ENCODE data around the gene TMEM72. TPM values are rescaled to one million over a fixed set of nuclear protein-coding genes. Genes with fewer than 3 reads are reported as not detected.

The TMEM72 gene
- total RNA-seq, 1 experiment from 2014 or later, result not detected

DNA sequence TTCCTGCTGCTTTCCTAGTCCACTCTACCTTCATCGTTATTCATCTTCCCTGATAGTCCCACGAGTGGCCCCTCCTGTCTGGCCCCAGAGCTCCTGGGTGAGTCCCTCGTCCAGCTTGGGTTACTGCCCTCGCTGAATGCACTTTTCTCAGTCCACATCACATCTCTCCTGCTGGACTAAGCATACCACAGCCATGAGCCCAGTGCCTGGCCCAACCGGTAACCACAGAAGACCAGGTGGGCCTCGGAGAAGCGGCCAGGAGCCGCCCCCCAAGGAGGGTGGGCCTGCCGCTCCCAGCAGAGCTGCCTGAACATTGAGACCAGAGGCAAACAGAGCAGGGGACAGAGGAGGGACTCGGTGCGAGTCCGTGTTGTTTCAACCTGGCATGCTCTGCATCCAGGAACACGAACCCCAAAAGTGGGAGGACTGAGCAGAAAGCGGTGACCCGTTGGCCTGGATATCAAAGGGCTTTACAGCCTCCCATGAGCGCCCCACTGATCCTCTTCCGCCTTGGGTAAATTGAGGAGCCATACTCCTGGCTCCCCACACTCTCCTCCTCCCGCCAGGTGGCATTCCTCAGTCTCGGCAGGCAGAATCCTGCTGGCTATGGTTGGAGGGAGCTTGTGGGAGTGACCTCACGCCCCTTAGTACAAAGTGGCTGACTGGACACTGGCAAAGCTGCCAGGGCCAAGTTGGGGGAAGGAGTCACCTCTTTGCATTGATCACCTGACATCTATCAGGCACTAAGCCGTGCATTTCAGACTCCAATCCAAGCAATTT lies 13.3 kb downstream of the TMEM72 start:
- Histone ChIP-seq H3K27me3 (ENCODE audit: insufficient read depth, low read length) (no peaks in the 10 kb centered on the region), H2AFZ (ENCODE audit: low read depth, low read length, poor library complexity, severe bottlenecking) (no peak overlapping the region), H3K36me3 (ENCODE audit: control insufficient read depth in 1 of 2, insufficient read depth in 2 of 2, low read length in 2 of 2) (no peaks in the 10 kb centered on the region), H3K9ac (ENCODE audit: low read length) (no peak overlapping the region), H3K79me2 (ENCODE audit: insufficient read depth, low read length) (no peaks in the 10 kb centered on the region), H3K27ac (ENCODE audit: low read depth, low read length) (no peak overlapping the region), H3K9me3 (ENCODE audit: control insufficient read depth in 1 of 2, insufficient read depth in 1 of 2, low read depth in 1 of 2, low read length in 2 of 2) (no peaks in the 10 kb centered on the region), H3K9me2 (ENCODE audit: insufficient read depth) (no peaks in the 10 kb centered on the region; the same call in 1 of the 2 replicates), H3K4me2 (ENCODE audit: low read length) (no peak overlapping the region), H3K4me3 (replicated peaks in 1 of 2; ENCODE audit: low read depth in 1 of 2, low read length in 2 of 2) (no peak overlapping the region), H4K20me1 (ENCODE audit: insufficient read depth) (no peaks in the 10 kb centered on the region), H3K4me1 (ENCODE audit: control insufficient read depth in 1 of 2, insufficient read depth in 2 of 2, low read length in 2 of 2) (no peaks in the 10 kb centered on the region)
- CTCF ChIA-PET, result no interaction called here
- DNase-seq (ENCODE audit: low read depth, low spot score), result no peak
- POLR2A ChIA-PET, result no interaction called here
- RAD21 ChIA-PET (ENCODE audit: low non-redundant PET in 1 of 2, low total read pairs in 2 of 2, uncharacterized antibody in 2 of 2, unreplicated experiment in 2 of 2), result no interaction called here
- intact Hi-C loops (cut with micrococcal nuclease), result no loop called here
- ATAC-seq, result no peak
- BruUV-seq (replicated peaks), result no TSS peak
- TF ChIP-seq CBX3 (IDR thresholded peaks at IDR 0.05; ENCODE audit: low read depth), result no peak
- TF ChIP-seq POLR2A (IDR thresholded peaks at IDR 0.05; ENCODE audit: borderline replicate concordance, extremely low read depth, insufficient read depth, insufficient read length), result no peak
- no peak for TF ChIP-seq SIN3A (IDR thresholded peaks at IDR 0.05; ENCODE audit: low read depth)
- TF ChIP-seq FOSL1 (IDR thresholded peaks at IDR 0.05; ENCODE audit: low read depth), result no peak

DNA sequence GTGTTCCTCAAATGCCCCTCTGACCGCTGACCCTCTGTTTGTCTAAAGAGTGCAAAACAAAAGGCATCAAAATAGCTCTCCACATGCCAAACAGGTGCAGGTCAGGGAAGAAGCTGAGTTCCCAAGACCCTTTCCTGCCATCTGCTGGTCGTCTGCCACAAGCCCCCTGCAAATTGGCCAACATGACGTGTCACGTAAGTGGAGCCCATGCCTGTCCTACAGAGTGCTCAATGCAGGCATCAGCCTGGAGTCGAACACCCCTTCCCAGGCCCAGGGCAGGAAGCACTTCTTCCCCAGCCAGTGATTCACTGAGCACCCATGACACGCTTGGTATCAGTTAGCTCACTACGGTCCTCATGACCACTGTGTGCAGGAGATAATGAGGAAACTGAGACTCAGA lies 14.1 kb downstream of the TMEM72 start:
- ChIA-PET POLR2A (no interaction called here), CTCF (no interaction called here), RAD21 (ENCODE audit: low non-redundant PET in 1 of 2, low total read pairs in 2 of 2, uncharacterized antibody in 2 of 2, unreplicated experiment in 2 of 2) (no interaction called here)
- no peak overlapping the region for H2AFZ ChIP-seq (ENCODE audit: low read depth, low read length, poor library complexity, severe bottlenecking)
- H3K4me1 ChIP-seq (ENCODE audit: control insufficient read depth in 1 of 2, insufficient read depth in 2 of 2, low read length in 2 of 2), result no peaks in the 10 kb centered on the region
- H4K20me1 ChIP-seq (ENCODE audit: insufficient read depth), result no peaks in the 10 kb centered on the region
- no peak overlapping the region for H3K4me3 ChIP-seq (replicated peaks in 1 of 2; ENCODE audit: low read depth in 1 of 2, low read length in 2 of 2)
- H3K36me3 ChIP-seq (ENCODE audit: control insufficient read depth in 1 of 2, insufficient read depth in 2 of 2, low read length in 2 of 2), result no peaks in the 10 kb centered on the region
- no peak overlapping the region for H3K27ac ChIP-seq (ENCODE audit: low read depth, low read length)
- H3K27me3 ChIP-seq (ENCODE audit: insufficient read depth, low read length), result no peaks in the 10 kb centered on the region
- H3K4me2 ChIP-seq (ENCODE audit: low read length), result no peak overlapping the region
- H3K79me2 ChIP-seq (ENCODE audit: insufficient read depth, low read length), result no peaks in the 10 kb centered on the region
- BruUV-seq (replicated peaks), result no TSS peak
- H3K9me3 ChIP-seq (ENCODE audit: control insufficient read depth in 1 of 2, insufficient read depth in 1 of 2, low read depth in 1 of 2, low read length in 2 of 2), result no peaks in the 10 kb centered on the region
- intact Hi-C loops (cut with micrococcal nuclease), result no loop called here
- DNase-seq (ENCODE audit: low read depth, low spot score) (no peak), ATAC-seq (peak; percentile 50; the same call in 1 of the 2 replicates)
- no peak overlapping the region for H3K9ac ChIP-seq (ENCODE audit: low read length)
- TF ChIP-seq SP1 (IDR thresholded peaks at IDR 0.05; ENCODE audit: low read depth) (no peak), EGR1 (IDR thresholded peaks at IDR 0.05; ENCODE audit: low read depth) (no peak), ATF3 (IDR thresholded peaks at IDR 0.05) (no peak), ZFX (IDR thresholded peaks at IDR 0.05) (no peak), ZNF274 (IDR thresholded peaks at IDR 0.05; ENCODE audit: low read depth, low read length) (no peak), RAD21 (IDR thresholded peaks at IDR 0.05; ENCODE audit: low read depth) (peak; percentile 23; the same call in 1 of the 2 replicates), ZBTB33 (IDR thresholded peaks at IDR 0.05; ENCODE audit: extremely low read depth, insufficient replicate concordance, low read length) (no peak)
- TF ChIP-seq, protein P1, sequence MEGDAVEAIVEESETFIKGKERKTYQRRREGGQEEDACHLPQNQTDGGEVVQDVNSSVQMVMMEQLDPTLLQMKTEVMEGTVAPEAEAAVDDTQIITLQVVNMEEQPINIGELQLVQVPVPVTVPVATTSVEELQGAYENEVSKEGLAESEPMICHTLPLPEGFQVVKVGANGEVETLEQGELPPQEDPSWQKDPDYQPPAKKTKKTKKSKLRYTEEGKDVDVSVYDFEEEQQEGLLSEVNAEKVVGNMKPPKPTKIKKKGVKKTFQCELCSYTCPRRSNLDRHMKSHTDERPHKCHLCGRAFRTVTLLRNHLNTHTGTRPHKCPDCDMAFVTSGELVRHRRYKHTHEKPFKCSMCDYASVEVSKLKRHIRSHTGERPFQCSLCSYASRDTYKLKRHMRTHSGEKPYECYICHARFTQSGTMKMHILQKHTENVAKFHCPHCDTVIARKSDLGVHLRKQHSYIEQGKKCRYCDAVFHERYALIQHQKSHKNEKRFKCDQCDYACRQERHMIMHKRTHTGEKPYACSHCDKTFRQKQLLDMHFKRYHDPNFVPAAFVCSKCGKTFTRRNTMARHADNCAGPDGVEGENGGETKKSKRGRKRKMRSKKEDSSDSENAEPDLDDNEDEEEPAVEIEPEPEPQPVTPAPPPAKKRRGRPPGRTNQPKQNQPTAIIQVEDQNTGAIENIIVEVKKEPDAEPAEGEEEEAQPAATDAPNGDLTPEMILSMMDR (IDR thresholded peaks at IDR 0.05 in 2 of 3, conservative IDR thresholded peaks at IDR 0.05 in 1 of 3; ENCODE audit: borderline replicate concordance in 1 of 3, insufficient read depth in 1 of 3, low read depth in 2 of 3, low read length in 2 of 3), result peak in 2 of 3 experiments; percentile 23 to 34; a peak in 3 of 6 replicates
- no peaks in the 10 kb centered on the region; the same call in 1 of the 2 replicates for H3K9me2 ChIP-seq (ENCODE audit: insufficient read depth)

Data from HCT116 (cell line).